GM12878 (cell line): ENCODE results near the gene VSTM5. TPM values are rescaled to one million over a fixed set of nuclear protein-coding genes. Genes with fewer than 3 reads are reported as not detected.

ENCODE experiments used
- ATAC-seq: fragments of 200-7000 bp; cut with Tn5 transposase; 3 replicates; pipeline ENCODE4 v1.9.1; 2020; ENCODE audit warnings: mild to moderate bottlenecking, moderate library complexity
- BruUV-seq: library from RNA; stranded (reverse); fragments of 400-500 nt; replicated peaks from 2 replicates; lab custom pipeline; 2021; lab: Mats Ljungman, UMichigan
- CTCF ChIA-PET: fragments of 300-600 bp; sonication (Branson Sonifier 250); formaldehyde crosslinking; extraction: SDS; loops from one replicate; lab custom pipeline; 2021; ENCODE audit warnings: inconsistent platforms; lab: Yijun Ruan, JAX
- POLR2A ChIA-PET: fragments of 350-600 bp; formaldehyde crosslinking; extraction: SDS; loops from one replicate; lab custom pipeline; 2021; ENCODE audit warnings: inconsistent platforms; lab: Charles Lee
- RAD21 ChIA-PET: fragments of 300-600 bp; sonication (Branson Sonifier 250); formaldehyde crosslinking; loops from one replicate; lab custom pipeline; 2023; ENCODE audit warnings: antibody characterized with exemption; ENCODE audit not compliant: unreplicated experiment; lab: Charles Lee
- SMC1A ChIA-PET: fragments of 300-600 bp; sonication (Branson Sonifier 250); formaldehyde crosslinking; loops from one replicate; lab custom pipeline; 2023; ENCODE audit not compliant: unreplicated experiment, uncharacterized antibody; lab: Charles Lee
- DNase-seq: peaks from one replicate; pipeline ENCODE4 v3.0.0-alpha.2; 2011; ENCODE audit warnings: low read depth, low spot score
- FAIRE-seq: peaks from 3 replicates; lab custom pipeline; 2011; peaks lifted over from hg19 to GRCh38; lab: Jason Lieb, UNC
- H2AFZ ChIP-seq: 2 replicates; pipeline ENCODE4 v1.6.0; 2011; ENCODE audit warnings: low read depth, low read length, control low read depth; ENCODE audit not compliant: control insufficient read depth
- H3K27ac ChIP-seq: 2 replicates; pipeline ENCODE4 v1.5.1; 2011; ENCODE audit warnings: control low read depth; ENCODE audit not compliant: control insufficient read depth, insufficient read depth
- H3K27me3 ChIP-seq, 2 experiments: replicated peaks in 1 of 2; 2 replicates each; pipeline versions ENCODE4 v1.6.0 to v1.6.1; 2011; ENCODE audit warnings: low read length in 1 of 2; ENCODE audit not compliant: control insufficient read depth in 2 of 2, insufficient read depth in 2 of 2
- H3K36me3 ChIP-seq, 2 experiments: 2 replicates each; pipeline ENCODE4 v1.5.1; 2011; ENCODE audit warnings: low read length in 1 of 2; ENCODE audit not compliant: control insufficient read depth in 2 of 2, insufficient read depth in 2 of 2
- H3K4me1 ChIP-seq: 2 replicates; pipeline ENCODE4 v1.6.1; 2011; ENCODE audit warnings: mild to moderate bottlenecking, low read length, moderate library complexity, mixed read lengths; ENCODE audit not compliant: control insufficient read depth, insufficient read depth
- H3K4me2 ChIP-seq: 2 replicates; pipeline ENCODE4 v1.6.0; 2011; ENCODE audit warnings: control low read depth; ENCODE audit not compliant: control insufficient read depth, insufficient read depth
- H3K4me3 ChIP-seq: fragments of 200-600 bp; sonication (generic); 2 replicates; pipeline ENCODE4 v1.5.1; 2016
- H3K79me2 ChIP-seq: 2 replicates; pipeline ENCODE4 v1.6.0; 2011; ENCODE audit warnings: low read length; ENCODE audit not compliant: control insufficient read depth, insufficient read depth
- H3K9ac ChIP-seq: 2 replicates; pipeline ENCODE4 v1.8.0; 2011; ENCODE audit warnings: low read length, control low read depth, mixed read lengths; ENCODE audit not compliant: control insufficient read depth, insufficient read depth
- H3K9me3 ChIP-seq: replicated peaks from 3 replicates; pipeline ENCODE4 v1.5.1; 2011; ENCODE audit warnings: mild to moderate bottlenecking, low read length; ENCODE audit not compliant: control insufficient read depth, insufficient read depth
- H4K20me1 ChIP-seq: 2 replicates; pipeline ENCODE4 v1.6.0; 2011; ENCODE audit not compliant: control insufficient read depth, insufficient read depth
- ATF7 ChIP-seq: fragments of 450-650 bp; IDR thresholded peaks from 2 replicates; pipeline ENCODE4 v1.6.1; 2016; ENCODE audit warnings: low read depth, mild to moderate bottlenecking
- BRCA1 ChIP-seq: IDR thresholded peaks from 2 replicates; pipeline ENCODE4 v1.6.1; 2011; ENCODE audit warnings: low read depth, low read length, improper control_type of control experiment
- GABPA ChIP-seq: IDR thresholded peaks from 2 replicates; pipeline ENCODE4 v1.6.1; 2014; ENCODE audit warnings: antibody characterized with exemption, low read depth, mild to moderate bottlenecking, inconsistent platforms
- HDAC6 ChIP-seq: fragments of 200-600 bp; sonication (generic); IDR thresholded peaks from one replicate; pipeline ENCODE4 v1.8.0; 2017; ENCODE audit warnings: antibody characterized with exemption; ENCODE audit not compliant: unreplicated experiment
- MTA3 ChIP-seq: IDR thresholded peaks from 2 replicates; pipeline ENCODE4 v1.6.1; 2012; ENCODE audit warnings: low read length, inconsistent platforms, borderline replicate concordance
- POLR2AphosphoS5 ChIP-seq: IDR thresholded peaks from 2 replicates; pipeline ENCODE4 v1.6.1; 2011; ENCODE audit warnings: mild to moderate bottlenecking, low read length, inconsistent platforms
- POU2F2 ChIP-seq: IDR thresholded peaks from 3 replicates; pipeline ENCODE4 v1.6.1; 2011; ENCODE audit warnings: low read depth, mild to moderate bottlenecking, low read length, borderline replicate concordance
- RB1 ChIP-seq: fragments of 450-650 bp; formaldehyde crosslinking; IDR thresholded peaks from 2 replicates; pipeline ENCODE4 v1.6.1; 2017; ENCODE audit warnings: mild to moderate bottlenecking, borderline replicate concordance
- RCOR1 ChIP-seq: conservative IDR thresholded peaks from 2 replicates; pipeline ENCODE4 v1.6.1; 2012; ENCODE audit warnings: low read depth, low read length, improper control_type of control experiment
- SMAD1 ChIP-seq: fragments of 450-650 bp; IDR thresholded peaks from 2 replicates; pipeline ENCODE4 v1.6.1; 2018; ENCODE audit warnings: mild to moderate bottlenecking, low read depth; ENCODE audit not compliant: partially characterized antibody
- SPI1 ChIP-seq: IDR thresholded peaks from 2 replicates; pipeline ENCODE4 v1.6.1; 2011; ENCODE audit warnings: low read depth, mild to moderate bottlenecking, low read length, moderate library complexity, borderline replicate concordance; ENCODE audit not compliant: insufficient read depth
- STAT3 ChIP-seq: IDR thresholded peaks from 2 replicates; pipeline ENCODE4 v1.6.1; 2011; ENCODE audit warnings: low read depth, low read length, improper control_type of control experiment
- YY1 ChIP-seq: IDR thresholded peaks from 2 replicates; pipeline ENCODE4 v1.6.1; 2011; ENCODE audit warnings: low read depth, mild to moderate bottlenecking, low read length
- ZNF274 ChIP-seq: IDR thresholded peaks from one replicate; pipeline ENCODE4 v1.8.0; 2011; ENCODE audit not compliant: insufficient read length, insufficient read depth
- WGBS: methylation state at CpG from one replicate; pipeline ENCODE4 v1.1.6; 2016; ENCODE audit warnings: low lambda C conversion rate; ENCODE audit not compliant: insufficient replicate concordance, insufficient coverage; ENCODE audit errors: missing lambda C conversion rate; 5-methylcytosine and 5-hydroxymethylcytosine counted together
- in situ Hi-C: fragments of 300-500 bp; cut with MboI; formaldehyde crosslinking; loops from 9 replicates; pipeline ENCODE4 v1.14.3; 2018; ENCODE audit warnings: mixed read lengths
- intact Hi-C: fragments of 100-400 bp; cut with micrococcal nuclease; formaldehyde crosslinking; loops from one replicate; pipeline ENCODE4 v1.14.2; 2022; ENCODE audit not compliant: unreplicated experiment
- polyA plus RNA-seq, 11 experiments: library from polyadenylated mRNA; depleted of rRNA in 4 of 11; unstranded in 6 of 11; stranded (reverse) in 5 of 11; fragments of >200 nt; fragmentation: Nextera tagmentation in 4 of 11; fragmentation: Illumina TruSeq in 1 of 11; extraction: Ambion mirVana in 4 of 11; extraction: Trizol in 1 of 11; gene quantifications; 1 replicate in 1 of 11; 2 replicates in 10 of 11; pipeline versions ENCODE4 v1.2.1 to v1.2.3, GENCODE V29; 2011 to 2016; ENCODE audit warnings: inconsistent platforms in 2 of 11, missing spikeins in 2 of 11, low read depth in 1 of 11
- total RNA-seq, 4 experiments: library from RNA; depleted of rRNA in 3 of 4; stranded (reverse); fragments of >200 nt in 3 of 4; fragmentation: Illumina TruSeq in 1 of 4; extraction: Trizol in 1 of 4; gene quantifications; 2 replicates each; pipeline versions ENCODE4 v1.2.1 to v1.2.3, GENCODE V29; 2013 to 2021
- TF ChIP-seq, protein P1 (sequence below): fragments of 450-650 bp; IDR thresholded peaks from 2 replicates; pipeline ENCODE4 v1.6.1; 2017; ENCODE audit warnings: mild to moderate bottlenecking
- TF ChIP-seq, protein P2 (sequence below): fragments of 450-650 bp; IDR thresholded peaks from 2 replicates; pipeline ENCODE4 v1.6.1; 2017; ENCODE audit warnings: low read depth, mild to moderate bottlenecking, moderate library complexity
- TF ChIP-seq, protein P3 (sequence below): fragments of 450-650 bp; IDR thresholded peaks from 2 replicates; pipeline ENCODE4 v1.6.1; 2017; ENCODE audit warnings: mild to moderate bottlenecking, low read depth, inconsistent platforms; ENCODE audit not compliant: poor library complexity, severe bottlenecking
- TF ChIP-seq, protein P4 (sequence below): IDR thresholded peaks from 2 replicates; pipeline ENCODE4 v1.6.1; 2012; ENCODE audit warnings: low read depth, low read length, improper control_type of control experiment

VSTM5 gene
- total and polyA plus RNA-seq, 10 of the 15 experiments (the other 5 are each of a cell fraction or from before 2014, with no cell fraction given): not detected

DNA sequence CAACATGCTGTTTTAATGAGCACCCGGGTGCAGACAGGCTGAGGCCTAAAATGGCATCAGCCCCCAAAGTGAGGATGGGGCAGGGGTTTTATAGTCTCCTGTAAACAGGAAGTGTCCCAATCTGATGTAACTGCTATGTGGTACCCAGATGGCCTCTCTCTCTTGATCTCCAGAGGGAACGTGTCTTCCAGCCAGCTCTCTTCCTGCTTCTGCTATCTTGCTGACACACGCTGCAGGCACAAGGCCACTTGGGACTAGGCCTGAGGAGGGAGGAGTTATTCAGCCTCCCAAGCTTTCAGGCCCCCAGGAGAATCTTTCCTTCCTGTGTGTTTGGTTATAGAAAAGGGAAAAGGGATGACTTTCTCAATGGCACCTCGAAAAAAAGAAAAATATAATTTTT lies 11.4 kb upstream of the VSTM5 start (continued):
- no peak for TF ChIP-seq RCOR1

DNA sequence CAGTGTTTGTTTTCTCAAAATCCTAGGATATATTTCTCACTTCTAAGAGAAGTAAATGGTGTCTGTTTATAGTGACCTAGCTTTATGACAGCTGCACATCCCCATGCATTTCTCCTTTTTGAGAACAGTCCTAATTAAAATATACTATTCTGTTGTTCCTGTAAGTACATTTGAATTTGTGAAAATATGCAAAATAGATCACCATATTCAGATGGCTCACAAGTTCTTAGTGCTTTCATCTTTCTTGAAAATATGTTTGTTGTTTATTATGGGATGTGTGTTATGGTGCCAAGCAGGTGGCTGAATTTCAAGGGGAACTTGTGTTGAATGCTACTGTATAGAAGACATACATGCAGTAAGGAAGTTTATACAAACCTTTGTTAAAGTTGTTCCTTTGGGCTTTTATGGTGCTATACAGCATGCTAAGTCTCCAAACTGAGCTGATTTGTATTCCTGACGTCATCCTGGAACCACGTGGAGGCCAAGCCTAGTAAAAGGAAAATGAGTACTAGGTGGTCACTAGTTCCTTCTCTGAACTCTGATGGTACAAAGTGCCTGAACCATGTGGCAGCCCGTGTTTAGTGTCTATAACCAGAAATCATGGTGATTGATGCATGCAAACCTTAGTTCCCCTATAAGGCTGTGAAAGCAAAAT lies 7.8 kb upstream of the VSTM5 start:
- ChIA-PET CTCF (interaction anchor here (1.2 kb wide), 2 partner anchors 10 to 37 kb away, joined by 3 read pairs; no protein-coding TSS in a partner anchor), POLR2A (no interaction called here)
- 2% methylated on average over 3 of the region's 3 CpGs for WGBS
- no peak for TF ChIP-seq BRCA1
- TF ChIP-seq, protein P1, sequence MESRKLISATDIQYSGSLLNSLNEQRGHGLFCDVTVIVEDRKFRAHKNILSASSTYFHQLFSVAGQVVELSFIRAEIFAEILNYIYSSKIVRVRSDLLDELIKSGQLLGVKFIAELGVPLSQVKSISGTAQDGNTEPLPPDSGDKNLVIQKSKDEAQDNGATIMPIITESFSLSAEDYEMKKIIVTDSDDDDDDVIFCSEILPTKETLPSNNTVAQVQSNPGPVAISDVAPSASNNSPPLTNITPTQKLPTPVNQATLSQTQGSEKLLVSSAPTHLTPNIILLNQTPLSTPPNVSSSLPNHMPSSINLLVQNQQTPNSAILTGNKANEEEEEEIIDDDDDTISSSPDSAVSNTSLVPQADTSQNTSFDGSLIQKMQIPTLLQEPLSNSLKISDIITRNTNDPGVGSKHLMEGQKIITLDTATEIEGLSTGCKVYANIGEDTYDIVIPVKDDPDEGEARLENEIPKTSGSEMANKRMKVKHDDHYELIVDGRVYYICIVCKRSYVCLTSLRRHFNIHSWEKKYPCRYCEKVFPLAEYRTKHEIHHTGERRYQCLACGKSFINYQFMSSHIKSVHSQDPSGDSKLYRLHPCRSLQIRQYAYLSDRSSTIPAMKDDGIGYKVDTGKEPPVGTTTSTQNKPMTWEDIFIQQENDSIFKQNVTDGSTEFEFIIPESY: no peak
- no peak for TF ChIP-seq RB1
- no peak for TF ChIP-seq POLR2AphosphoS5
- TF ChIP-seq STAT3: no peak
- TF ChIP-seq ZNF274: no peak
- no peak for TF ChIP-seq HDAC6
- no peak for TF ChIP-seq YY1
- TF ChIP-seq, protein P2, sequence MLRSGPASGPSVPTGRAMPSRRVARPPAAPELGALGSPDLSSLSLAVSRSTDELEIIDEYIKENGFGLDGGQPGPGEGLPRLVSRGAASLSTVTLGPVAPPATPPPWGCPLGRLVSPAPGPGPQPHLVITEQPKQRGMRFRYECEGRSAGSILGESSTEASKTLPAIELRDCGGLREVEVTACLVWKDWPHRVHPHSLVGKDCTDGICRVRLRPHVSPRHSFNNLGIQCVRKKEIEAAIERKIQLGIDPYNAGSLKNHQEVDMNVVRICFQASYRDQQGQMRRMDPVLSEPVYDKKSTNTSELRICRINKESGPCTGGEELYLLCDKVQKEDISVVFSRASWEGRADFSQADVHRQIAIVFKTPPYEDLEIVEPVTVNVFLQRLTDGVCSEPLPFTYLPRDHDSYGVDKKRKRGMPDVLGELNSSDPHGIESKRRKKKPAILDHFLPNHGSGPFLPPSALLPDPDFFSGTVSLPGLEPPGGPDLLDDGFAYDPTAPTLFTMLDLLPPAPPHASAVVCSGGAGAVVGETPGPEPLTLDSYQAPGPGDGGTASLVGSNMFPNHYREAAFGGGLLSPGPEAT: no peak
- TF ChIP-seq SMAD1: no peak
- TF ChIP-seq ATF7: no peak
- no peak for TF ChIP-seq SPI1
- TF ChIP-seq, protein P3, sequence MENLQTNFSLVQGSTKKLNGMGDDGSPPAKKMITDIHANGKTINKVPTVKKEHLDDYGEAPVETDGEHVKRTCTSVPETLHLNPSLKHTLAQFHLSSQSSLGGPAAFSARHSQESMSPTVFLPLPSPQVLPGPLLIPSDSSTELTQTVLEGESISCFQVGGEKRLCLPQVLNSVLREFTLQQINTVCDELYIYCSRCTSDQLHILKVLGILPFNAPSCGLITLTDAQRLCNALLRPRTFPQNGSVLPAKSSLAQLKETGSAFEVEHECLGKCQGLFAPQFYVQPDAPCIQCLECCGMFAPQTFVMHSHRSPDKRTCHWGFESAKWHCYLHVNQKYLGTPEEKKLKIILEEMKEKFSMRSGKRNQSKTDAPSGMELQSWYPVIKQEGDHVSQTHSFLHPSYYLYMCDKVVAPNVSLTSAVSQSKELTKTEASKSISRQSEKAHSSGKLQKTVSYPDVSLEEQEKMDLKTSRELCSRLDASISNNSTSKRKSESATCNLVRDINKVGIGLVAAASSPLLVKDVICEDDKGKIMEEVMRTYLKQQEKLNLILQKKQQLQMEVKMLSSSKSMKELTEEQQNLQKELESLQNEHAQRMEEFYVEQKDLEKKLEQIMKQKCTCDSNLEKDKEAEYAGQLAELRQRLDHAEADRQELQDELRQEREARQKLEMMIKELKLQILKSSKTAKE: no peak
- TF ChIP-seq, protein P4, sequence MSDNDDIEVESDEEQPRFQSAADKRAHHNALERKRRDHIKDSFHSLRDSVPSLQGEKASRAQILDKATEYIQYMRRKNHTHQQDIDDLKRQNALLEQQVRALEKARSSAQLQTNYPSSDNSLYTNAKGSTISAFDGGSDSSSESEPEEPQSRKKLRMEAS: no peak
- TF ChIP-seq GABPA: no peak
- no peak for TF ChIP-seq MTA3
- TF ChIP-seq POU2F2: no peak

More for the DNA sequence above, 7.8 kb upstream of the VSTM5 start:
- in situ Hi-C loops: no loop called here
- Histone ChIP-seq H2AFZ (no peak overlapping the region), H3K9me3 (no peaks in the 10 kb centered on the region), H3K4me2 (no peak overlapping the region), H4K20me1 (no peaks in the 10 kb centered on the region), H3K79me2 (no peaks in the 10 kb centered on the region), H3K36me3 (no peaks in the 10 kb centered on the region), H3K27ac (no peak overlapping the region), H3K4me1 (no peaks in the 10 kb centered on the region), H3K27me3 (no peaks in the 10 kb centered on the region), H3K4me3 (no peak overlapping the region), H3K9ac (no peak overlapping the region)
- DNase-seq (no peak), FAIRE-seq (no peak), ATAC-seq (no peak)
- ChIA-PET SMC1A (interaction anchor here (1.0 to 1.2 kb wide), 3 partner anchors 43 to 1684 kb away, joined by 3 read pairs; no protein-coding TSS in a partner anchor), RAD21 (no interaction called here)
- intact Hi-C loops: no loop called here
- no TSS peak for BruUV-seq
